HCT116 (cell line): ENCODE results near the gene FNDC3A. TPM values are rescaled to one million over a fixed set of nuclear protein-coding genes. Genes with fewer than 3 reads are reported as not detected.

Experiments
- ATAC-seq: fragments of 200-7000 bp; cut with Tn5 transposase; 2 replicates; pipeline ENCODE4 v1.9.1; 2020; ENCODE audit warnings: mild to moderate bottlenecking, moderate library complexity
- BruUV-seq: library from RNA; stranded (reverse); fragments of 400-500 nt; replicated peaks from 2 replicates; lab custom pipeline; 2021; lab: Mats Ljungman, UMichigan
- CTCF ChIA-PET: fragments of 300-600 bp; sonication (Branson Sonifier 250); formaldehyde crosslinking; loops from one replicate; lab custom pipeline; 2021; ENCODE audit warnings: antibody characterized with exemption; lab: Charles Lee
- POLR2A ChIA-PET: fragments of 300-600, 350-600 bp; sonication (Branson Sonifier 250); formaldehyde crosslinking; loops from one replicate; lab custom pipeline; 2021; ENCODE audit warnings: antibody characterized with exemption; lab: Charles Lee
- RAD21 ChIA-PET, 2 experiments: fragments of 300-600 bp; sonication (Branson Sonifier 250); formaldehyde crosslinking; loops; one replicate each; lab custom pipeline; 2023; ENCODE audit warnings: low total read pairs in 2 of 2; ENCODE audit not compliant: uncharacterized antibody in 2 of 2, unreplicated experiment in 2 of 2, low non-redundant PET in 1 of 2; lab: Charles Lee
- DNase-seq: peaks from one replicate; pipeline ENCODE4 v3.0.0-alpha.2; 2010; ENCODE audit warnings: low read depth, low spot score
- H2AFZ ChIP-seq: fragments of 200-600 bp; shearing (Covaris generic), sonication (generic); 2 replicates; pipeline ENCODE4 v1.6.1; 2017; ENCODE audit warnings: low read depth, mixed run types, mixed read lengths, antibody characterized with exemption, low read length; ENCODE audit not compliant: poor library complexity, severe bottlenecking
- H3K27ac ChIP-seq: 2 replicates; pipeline ENCODE4 v1.5.1; 2012; ENCODE audit warnings: low read depth, low read length
- H3K27me3 ChIP-seq: fragments of 200-600 bp; sonication (generic); 2 replicates; pipeline ENCODE4 v1.6.1; 2016; ENCODE audit warnings: mixed run types, low read length, mixed read lengths; ENCODE audit not compliant: insufficient read depth
- H3K36me3 ChIP-seq, 2 experiments: fragments of 200-500 bp in 1 of 2; fragments of 200-600 bp in 1 of 2; sonication (Bioruptor generic) in 1 of 2; sonication (generic) in 1 of 2; 2 replicates each; pipeline versions ENCODE4 v1.5.1 to v1.6.1; 2014 to 2016; ENCODE audit warnings: low read length in 2 of 2, inconsistent platforms in 1 of 2, mixed read lengths in 1 of 2, mixed run types in 1 of 2; ENCODE audit not compliant: insufficient read depth in 2 of 2, control insufficient read depth in 1 of 2
- H3K4me1 ChIP-seq, 2 experiments: fragments of 200-600 bp in 1 of 2; sonication (generic) in 1 of 2; 2 replicates each; pipeline versions ENCODE4 v1.5.1 to v1.6.1; 2012 to 2017; ENCODE audit warnings: low read length in 2 of 2, inconsistent platforms in 1 of 2, mild to moderate bottlenecking in 1 of 2, mixed read lengths in 1 of 2, mixed run types in 1 of 2, moderate library complexity in 1 of 2; ENCODE audit not compliant: insufficient read depth in 2 of 2, control insufficient read depth in 1 of 2
- H3K4me2 ChIP-seq: fragments of 200-600 bp; sonication (generic); 2 replicates; pipeline ENCODE4 v1.6.1; 2017; ENCODE audit warnings: mixed run types, low read length, mixed read lengths
- H3K4me3 ChIP-seq, 2 experiments: fragments of 200-600 bp in 1 of 2; sonication (generic) in 1 of 2; replicated peaks in 1 of 2; 2 replicates each; pipeline ENCODE4 v1.5.1; 2011 to 2016; ENCODE audit warnings: low read length in 2 of 2, control low read depth in 1 of 2, low read depth in 1 of 2, mild to moderate bottlenecking in 1 of 2, mixed read lengths in 1 of 2, mixed run types in 1 of 2
- H3K79me2 ChIP-seq: fragments of 200-600 bp; sonication (generic); 2 replicates; pipeline ENCODE4 v1.6.1; 2017; ENCODE audit warnings: mild to moderate bottlenecking, mixed run types, low read length, moderate library complexity, mixed read lengths; ENCODE audit not compliant: insufficient read depth
- H3K9ac ChIP-seq: fragments of 200-600 bp; sonication (generic); 2 replicates; pipeline ENCODE4 v1.6.1; 2016; ENCODE audit warnings: low read length, mixed read lengths
- H3K9me2 ChIP-seq: fragments of 200-600 bp; sonication (generic), shearing (Covaris generic); 2 replicates; pipeline ENCODE4 v1.6.1; 2017; ENCODE audit warnings: mixed run types, mild to moderate bottlenecking, moderate library complexity; ENCODE audit not compliant: insufficient read depth
- H3K9me3 ChIP-seq, 2 experiments: fragments of 200-500 bp in 1 of 2; fragments of 200-600 bp in 1 of 2; sonication (Bioruptor generic) in 1 of 2; sonication (generic) in 1 of 2; 2 replicates each; pipeline ENCODE4 v1.6.1; 2014 to 2017; ENCODE audit warnings: low read length in 2 of 2, mixed read lengths in 2 of 2, inconsistent platforms in 1 of 2, low read depth in 1 of 2, mild to moderate bottlenecking in 1 of 2, mixed run types in 1 of 2, moderate library complexity in 1 of 2; ENCODE audit not compliant: control insufficient read depth in 1 of 2, insufficient read depth in 1 of 2
- H4K20me1 ChIP-seq: fragments of 200-600 bp; sonication (generic), shearing (Covaris generic); 2 replicates; pipeline ENCODE4 v1.6.1; 2017; ENCODE audit warnings: mixed run types, mild to moderate bottlenecking, moderate library complexity; ENCODE audit not compliant: insufficient read depth
- ATF3 ChIP-seq: IDR thresholded peaks from 2 replicates; pipeline ENCODE4 v1.6.1; 2012
- CBX3 ChIP-seq: IDR thresholded peaks from 2 replicates; pipeline ENCODE4 v1.6.1; 2012; ENCODE audit warnings: low read depth
- EGR1 ChIP-seq: IDR thresholded peaks from 2 replicates; pipeline ENCODE4 v1.6.1; 2012; ENCODE audit warnings: low read depth
- EZH2phosphoT487 ChIP-seq: fragments of 200-600 bp; IDR thresholded peaks from 2 replicates; pipeline ENCODE4 v1.6.1; 2018; ENCODE audit warnings: antibody characterized with exemption, borderline replicate concordance
- JUND ChIP-seq: IDR thresholded peaks from 2 replicates; pipeline ENCODE4 v1.6.1; 2012
- POLR2A ChIP-seq: IDR thresholded peaks from 2 replicates; pipeline ENCODE4 v1.7.0; 2011; ENCODE audit warnings: borderline replicate concordance; ENCODE audit not compliant: insufficient read depth, insufficient read length; ENCODE audit errors: extremely low read depth
- POLR2AphosphoS5 ChIP-seq: IDR thresholded peaks from 2 replicates; pipeline ENCODE4 v1.6.1; 2011; ENCODE audit warnings: mild to moderate bottlenecking, low read depth, low read length, moderate library complexity
- RAD21 ChIP-seq: IDR thresholded peaks from 2 replicates; pipeline ENCODE4 v1.6.1; 2012; ENCODE audit warnings: low read depth, mild to moderate bottlenecking
- SIN3A ChIP-seq: IDR thresholded peaks from 2 replicates; pipeline ENCODE4 v1.6.1; 2012; ENCODE audit warnings: low read depth
- SP1 ChIP-seq: IDR thresholded peaks from 2 replicates; pipeline ENCODE4 v1.6.1; 2012; ENCODE audit warnings: low read depth
- ZFX ChIP-seq: fragments of 450-650 bp; IDR thresholded peaks from 2 replicates; pipeline ENCODE4 v1.6.1; 2017
- ZNF274 ChIP-seq: fragments of 200-500 bp; sonication (Bioruptor generic); IDR thresholded peaks from 2 replicates; pipeline ENCODE4 v1.6.1; 2014; ENCODE audit warnings: mild to moderate bottlenecking, low read depth, low read length, inconsistent platforms
- intact Hi-C: fragments of 100-400 bp; cut with micrococcal nuclease; formaldehyde crosslinking; loops from 2 replicates; pipeline ENCODE4 v1.10.0; 2022
- total RNA-seq: library from RNA; stranded (reverse); gene quantifications from one replicate; pipeline ENCODE4 v1.2.1, GENCODE V29; 2021; ENCODE audit not compliant: unreplicated experiment
- TF ChIP-seq, protein P1 (sequence below): IDR thresholded peaks from 2 replicates; pipeline ENCODE4 v1.6.1; 2012; ENCODE audit warnings: low read depth
- TF ChIP-seq, protein P2 (sequence below): IDR thresholded peaks from 2 replicates; pipeline ENCODE4 v1.6.1; 2011; ENCODE audit warnings: mild to moderate bottlenecking, low read length, moderate library complexity; ENCODE audit not compliant: insufficient replicate concordance; ENCODE audit errors: extremely low read depth
- TF ChIP-seq, protein P3 (sequence below): IDR thresholded peaks from 2 replicates; pipeline ENCODE4 v1.6.1; 2012
- TF ChIP-seq, protein P4 (sequence below), 3 experiments: fragments of 200-600 bp in 1 of 3; sonication (generic) in 1 of 3; IDR thresholded peaks in 2 of 3; conservative IDR thresholded peaks in 1 of 3; 2 replicates each; pipeline ENCODE4 v1.5.1; 2012 to 2017; ENCODE audit warnings: low read depth in 2 of 3, low read length in 2 of 3, antibody characterized with exemption in 1 of 3, borderline replicate concordance in 1 of 3, control low read depth in 1 of 3, mild to moderate bottlenecking in 1 of 3, mixed read lengths in 1 of 3, mixed run types in 1 of 3, moderate library complexity in 1 of 3; ENCODE audit not compliant: insufficient read depth in 1 of 3

The FNDC3A gene
- total RNA-seq, 1 experiment from 2014 or later = 30.5 TPM

DNA sequence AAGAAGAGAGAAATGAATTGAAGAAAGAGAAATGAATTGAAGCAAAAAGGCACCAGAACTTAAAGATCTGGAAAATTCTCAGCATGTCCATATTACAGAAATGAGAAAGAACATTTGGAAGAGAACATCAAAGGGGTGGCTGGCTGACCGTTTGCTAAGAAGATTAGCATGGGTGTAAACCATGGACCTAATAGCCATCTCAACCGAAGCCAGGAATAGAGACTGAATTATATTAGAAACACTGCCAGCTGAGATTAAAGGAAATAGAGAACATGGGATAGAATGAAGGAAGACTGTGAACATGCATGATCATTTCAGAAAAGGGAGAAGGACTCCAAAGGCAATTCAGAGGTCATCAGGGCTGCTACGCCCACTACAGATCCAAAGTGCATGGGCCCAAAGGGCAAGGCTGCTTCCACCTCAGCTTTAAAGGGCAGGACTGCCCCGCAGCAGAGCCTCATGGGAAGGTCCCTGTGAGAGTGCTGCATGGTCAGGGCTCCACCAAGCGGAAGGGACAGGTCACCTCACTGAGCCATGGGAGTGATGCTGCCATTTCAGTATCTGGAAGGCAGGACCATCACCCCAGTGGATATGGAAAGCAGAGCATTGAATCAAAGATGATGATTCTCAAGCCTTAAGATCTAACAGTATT, 23.1 kb downstream of the FNDC3A start:
- H3K4me1 ChIP-seq = no peaks in the 10 kb centered on the region
- RAD21 ChIA-PET = no interaction called here
- no peak overlapping the region for H3K4me2 ChIP-seq
- POLR2A ChIA-PET = no interaction called here
- H4K20me1 ChIP-seq = no peaks in the 10 kb centered on the region
- CTCF ChIA-PET = no interaction called here
- H3K4me3 ChIP-seq = no peak overlapping the region
- DNase-seq = no peak
- no peak overlapping the region for H3K9ac ChIP-seq
- 0 out of 4 replicates have a peak, but pooled peaks cover 0 to 4% of the 10 kb centered on the region in 2 experiments for H3K36me3 ChIP-seq
- H3K27ac ChIP-seq = no peak overlapping the region
- H3K27me3 ChIP-seq = no peaks in the 10 kb centered on the region
- TF ChIP-seq ZFX = no peak
- TF ChIP-seq EZH2phosphoT487 = no peak
- no peak for TF ChIP-seq POLR2AphosphoS5
- TF ChIP-seq, protein P1, sequence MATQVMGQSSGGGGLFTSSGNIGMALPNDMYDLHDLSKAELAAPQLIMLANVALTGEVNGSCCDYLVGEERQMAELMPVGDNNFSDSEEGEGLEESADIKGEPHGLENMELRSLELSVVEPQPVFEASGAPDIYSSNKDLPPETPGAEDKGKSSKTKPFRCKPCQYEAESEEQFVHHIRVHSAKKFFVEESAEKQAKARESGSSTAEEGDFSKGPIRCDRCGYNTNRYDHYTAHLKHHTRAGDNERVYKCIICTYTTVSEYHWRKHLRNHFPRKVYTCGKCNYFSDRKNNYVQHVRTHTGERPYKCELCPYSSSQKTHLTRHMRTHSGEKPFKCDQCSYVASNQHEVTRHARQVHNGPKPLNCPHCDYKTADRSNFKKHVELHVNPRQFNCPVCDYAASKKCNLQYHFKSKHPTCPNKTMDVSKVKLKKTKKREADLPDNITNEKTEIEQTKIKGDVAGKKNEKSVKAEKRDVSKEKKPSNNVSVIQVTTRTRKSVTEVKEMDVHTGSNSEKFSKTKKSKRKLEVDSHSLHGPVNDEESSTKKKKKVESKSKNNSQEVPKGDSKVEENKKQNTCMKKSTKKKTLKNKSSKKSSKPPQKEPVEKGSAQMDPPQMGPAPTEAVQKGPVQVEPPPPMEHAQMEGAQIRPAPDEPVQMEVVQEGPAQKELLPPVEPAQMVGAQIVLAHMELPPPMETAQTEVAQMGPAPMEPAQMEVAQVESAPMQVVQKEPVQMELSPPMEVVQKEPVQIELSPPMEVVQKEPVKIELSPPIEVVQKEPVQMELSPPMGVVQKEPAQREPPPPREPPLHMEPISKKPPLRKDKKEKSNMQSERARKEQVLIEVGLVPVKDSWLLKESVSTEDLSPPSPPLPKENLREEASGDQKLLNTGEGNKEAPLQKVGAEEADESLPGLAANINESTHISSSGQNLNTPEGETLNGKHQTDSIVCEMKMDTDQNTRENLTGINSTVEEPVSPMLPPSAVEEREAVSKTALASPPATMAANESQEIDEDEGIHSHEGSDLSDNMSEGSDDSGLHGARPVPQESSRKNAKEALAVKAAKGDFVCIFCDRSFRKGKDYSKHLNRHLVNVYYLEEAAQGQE = no peak
- no peak for TF ChIP-seq ZNF274
- TF ChIP-seq ATF3 = no peak
- TF ChIP-seq, protein P2, sequence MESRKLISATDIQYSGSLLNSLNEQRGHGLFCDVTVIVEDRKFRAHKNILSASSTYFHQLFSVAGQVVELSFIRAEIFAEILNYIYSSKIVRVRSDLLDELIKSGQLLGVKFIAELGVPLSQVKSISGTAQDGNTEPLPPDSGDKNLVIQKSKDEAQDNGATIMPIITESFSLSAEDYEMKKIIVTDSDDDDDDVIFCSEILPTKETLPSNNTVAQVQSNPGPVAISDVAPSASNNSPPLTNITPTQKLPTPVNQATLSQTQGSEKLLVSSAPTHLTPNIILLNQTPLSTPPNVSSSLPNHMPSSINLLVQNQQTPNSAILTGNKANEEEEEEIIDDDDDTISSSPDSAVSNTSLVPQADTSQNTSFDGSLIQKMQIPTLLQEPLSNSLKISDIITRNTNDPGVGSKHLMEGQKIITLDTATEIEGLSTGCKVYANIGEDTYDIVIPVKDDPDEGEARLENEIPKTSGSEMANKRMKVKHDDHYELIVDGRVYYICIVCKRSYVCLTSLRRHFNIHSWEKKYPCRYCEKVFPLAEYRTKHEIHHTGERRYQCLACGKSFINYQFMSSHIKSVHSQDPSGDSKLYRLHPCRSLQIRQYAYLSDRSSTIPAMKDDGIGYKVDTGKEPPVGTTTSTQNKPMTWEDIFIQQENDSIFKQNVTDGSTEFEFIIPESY = no peak
- TF ChIP-seq RAD21 = no peak
- no peak for TF ChIP-seq JUND
- TF ChIP-seq EGR1 = no peak
- no peak for TF ChIP-seq SP1
- TF ChIP-seq, protein P3, sequence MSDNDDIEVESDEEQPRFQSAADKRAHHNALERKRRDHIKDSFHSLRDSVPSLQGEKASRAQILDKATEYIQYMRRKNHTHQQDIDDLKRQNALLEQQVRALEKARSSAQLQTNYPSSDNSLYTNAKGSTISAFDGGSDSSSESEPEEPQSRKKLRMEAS = no peak
- no peak for TF ChIP-seq POLR2A
- TF ChIP-seq, protein P4, sequence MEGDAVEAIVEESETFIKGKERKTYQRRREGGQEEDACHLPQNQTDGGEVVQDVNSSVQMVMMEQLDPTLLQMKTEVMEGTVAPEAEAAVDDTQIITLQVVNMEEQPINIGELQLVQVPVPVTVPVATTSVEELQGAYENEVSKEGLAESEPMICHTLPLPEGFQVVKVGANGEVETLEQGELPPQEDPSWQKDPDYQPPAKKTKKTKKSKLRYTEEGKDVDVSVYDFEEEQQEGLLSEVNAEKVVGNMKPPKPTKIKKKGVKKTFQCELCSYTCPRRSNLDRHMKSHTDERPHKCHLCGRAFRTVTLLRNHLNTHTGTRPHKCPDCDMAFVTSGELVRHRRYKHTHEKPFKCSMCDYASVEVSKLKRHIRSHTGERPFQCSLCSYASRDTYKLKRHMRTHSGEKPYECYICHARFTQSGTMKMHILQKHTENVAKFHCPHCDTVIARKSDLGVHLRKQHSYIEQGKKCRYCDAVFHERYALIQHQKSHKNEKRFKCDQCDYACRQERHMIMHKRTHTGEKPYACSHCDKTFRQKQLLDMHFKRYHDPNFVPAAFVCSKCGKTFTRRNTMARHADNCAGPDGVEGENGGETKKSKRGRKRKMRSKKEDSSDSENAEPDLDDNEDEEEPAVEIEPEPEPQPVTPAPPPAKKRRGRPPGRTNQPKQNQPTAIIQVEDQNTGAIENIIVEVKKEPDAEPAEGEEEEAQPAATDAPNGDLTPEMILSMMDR (IDR thresholded peaks at IDR 0.05 in 2 of 3, conservative IDR thresholded peaks at IDR 0.05 in 1 of 3; ENCODE audit: borderline replicate concordance in 1 of 3, insufficient read depth in 1 of 3, low read depth in 2 of 3, low read length in 2 of 3) = no peak
- TF ChIP-seq SIN3A = no peak
- no peak for TF ChIP-seq CBX3
- ATAC-seq = no peak
- intact Hi-C loops = no loop called here
- 0 out of 2 replicates have a peak, but pooled peaks cover 3% of the 10 kb centered on the region for H3K9me2 ChIP-seq
- peaks cover 6 to 17% of the 10 kb centered on the region in 2 experiments; a peak in 3 of 4 replicates for H3K9me3 ChIP-seq
- no peaks in the 10 kb centered on the region for H3K79me2 ChIP-seq
- H2AFZ ChIP-seq = no peak overlapping the region
- BruUV-seq = no TSS peak
